Spleen (tissue), 11 donors: ENCODE data around the gene CEP112. TPM values are rescaled to one million over a fixed set of nuclear protein-coding genes. Genes with fewer than 3 reads are reported as not detected.

Source experiments
- DNase-seq: peaks from one replicate; pipeline ENCODE4 v3.0.0-alpha.2; 2020
- H3K27ac ChIP-seq, 8 donors: fragments of 200-600 bp; sonication (generic) in 7 of 8; 1 replicate in 4 of 8; 2 replicates in 4 of 8; pipeline versions ENCODE4 v1.5.0 to v1.8.0; 2016 to 2021; ENCODE audit warnings: inconsistent platforms in 4 of 8, mild to moderate bottlenecking in 4 of 8, moderate library complexity in 1 of 8
- H3K27me3 ChIP-seq, 7 donors: fragments of 200-600 bp; sonication (generic) in 6 of 7; replicated peaks in 1 of 7; 1 replicate in 4 of 7; 2 replicates in 3 of 7; pipeline versions ENCODE4 v1.5.0 to v1.8.0; 2016 to 2021; ENCODE audit warnings: inconsistent platforms in 3 of 7, mild to moderate bottlenecking in 1 of 7
- H3K36me3 ChIP-seq, 6 donors: fragments of 200-600 bp; sonication (generic) in 5 of 6; 1 replicate in 4 of 6; 2 replicates in 2 of 6; pipeline versions ENCODE4 v1.5.0 to v1.8.0; 2016 to 2021; ENCODE audit warnings: inconsistent platforms in 2 of 6
- H3K4me1 ChIP-seq, 6 donors: fragments of 200-600 bp; sonication (generic) in 5 of 6; 1 replicate in 3 of 6; 2 replicates in 3 of 6; pipeline versions ENCODE4 v1.5.0 to v1.8.0; 2016 to 2021; ENCODE audit warnings: inconsistent platforms in 3 of 6
- H3K4me3 ChIP-seq, 8 donors: fragments of 200-600 bp; sonication (generic) in 7 of 8; 1 replicate in 4 of 8; 2 replicates in 4 of 8; pipeline versions ENCODE4 v1.5.0 to v1.8.0; 2016 to 2021; ENCODE audit warnings: inconsistent platforms in 4 of 8, mild to moderate bottlenecking in 4 of 8, moderate library complexity in 2 of 8
- H3K9me3 ChIP-seq, 8 donors: fragments of 200-600 bp; sonication (generic) in 7 of 8; 1 replicate in 4 of 8; 2 replicates in 4 of 8; pipeline versions ENCODE4 v1.5.0 to v1.8.0; 2016 to 2021; ENCODE audit warnings: inconsistent platforms in 4 of 8
- CTCF ChIP-seq, 11 experiments: fragments of 200-600 bp in 7 of 11; fragments of 450-650 bp in 4 of 11; sonication (generic) in 4 of 11; IDR thresholded peaks in 8 of 11; conservative IDR thresholded peaks in 3 of 11; 1 replicate in 7 of 11; 2 replicates in 4 of 11; pipeline versions ENCODE4 v1.4.0 to v1.8.0; 2016 to 2021; ENCODE audit warnings: antibody characterized with exemption in 11 of 11, inconsistent platforms in 4 of 11, mild to moderate bottlenecking in 1 of 11
- POLR2A ChIP-seq, 3 donors: fragments of 450-650 bp; IDR thresholded peaks; one replicate each; pipeline ENCODE4 v1.5.1; 2017; ENCODE audit warnings: antibody characterized with exemption in 3 of 3, mild to moderate bottlenecking in 1 of 3
- POLR2AphosphoS5 ChIP-seq, 3 donors: sonication (generic); formaldehyde crosslinking; IDR thresholded peaks; one replicate each; pipeline ENCODE4 v1.5.1; 2017; ENCODE audit warnings: antibody characterized with exemption in 3 of 3
- WGBS, 5 donors: extraction: QIAGEN DNeasy Blood & Tissue Kit in 3 of 5; methylation state at CpG; one replicate each; pipeline versions ENCODE4 v1.1.5 to v1.1.7; 2013 to 2018; 5-methylcytosine and 5-hydroxymethylcytosine counted together
- intact Hi-C: fragments of 100-400 bp; cut with DNase I; formaldehyde crosslinking; loops from one replicate; pipeline ENCODE4 v1.15.0; 2023; ENCODE audit warnings: low total_unique reads
- polyA plus RNA-seq, 3 donors: library from polyadenylated mRNA; stranded (reverse); fragments of 200-250 nt; gene quantifications; one replicate each; pipeline ENCODE4 v1.2.1, GENCODE V29; 2013
- total RNA-seq, 7 donors: library from RNA; depleted of rRNA in 3 of 7; stranded (reverse); fragments of >200 nt in 3 of 7; fragmentation: NEBNext Ultra II Directional in 4 of 7; extraction: Animal tissue kit (Norgen Biotek cat#: 25700) in 4 of 7; gene quantifications; one replicate each; pipeline versions ENCODE4 v1.1.0 to v1.2.1, GENCODE V29; 2016 to 2021
- donor health status: healthy with polysubstance abuse.
- donor health status: DM: no; HTN: no; CAD: no; lungs with moderate emphysema.
- donor health status: DM: no; HTN: no; CAD: no.
- donor health status: Bipolar disorder and iron deficiency.
- donor health status: healthy.
- donor health status: DM: no; HTN: no; CAD: no.
- donor health status: DM: yes; HTN: yes; CAD: no.

CEP112 gene
- total and polyA plus RNA-seq, 10 donors = 3.1 to 31.0 (median 16.8) TPM

GRCh38 chr17:66143657-66144282 lies 48.2 kb downstream of the CEP112 start:
- no peaks in the 10 kb centered on the region for H3K36me3 ChIP-seq
- H3K27me3 ChIP-seq = no peaks in the 10 kb centered on the region
- no peak overlapping the region for H3K4me3 ChIP-seq
- H3K4me1 ChIP-seq = no peaks in the 10 kb centered on the region
- TF ChIP-seq POLR2A (IDR thresholded peaks at IDR 0.05) (no peak), CTCF (IDR thresholded peaks at IDR 0.05 in 8 of 11, conservative IDR thresholded peaks at IDR 0.05 in 3 of 11) (no peak), POLR2AphosphoS5 (IDR thresholded peaks at IDR 0.05) (no peak)
- H3K27ac ChIP-seq = no peak overlapping the region
- intact Hi-C loops = no loop called here
- no peaks in the 10 kb centered on the region for H3K9me3 ChIP-seq
- WGBS, 5 donors = 88 to 92% (median 89%) methylated on average over 2 of the region's 2 CpGs
- DNase-seq = no peak

- WGBS, 5 donors = 87 to 92% (median 89%) methylated on average over 7 of the region's 7 CpGs
- no peaks in the 10 kb centered on the region for H3K4me1 ChIP-seq
- H3K27ac ChIP-seq = no peak overlapping the region
- H3K4me3 ChIP-seq = no peak overlapping the region
- H3K36me3 ChIP-seq = no peaks in the 10 kb centered on the region
- TF ChIP-seq POLR2A (IDR thresholded peaks at IDR 0.05) = no peak
- TF ChIP-seq POLR2AphosphoS5 (IDR thresholded peaks at IDR 0.05) = no peak
- no peak for TF ChIP-seq CTCF (IDR thresholded peaks at IDR 0.05 in 8 of 11, conservative IDR thresholded peaks at IDR 0.05 in 3 of 11)
- H3K27me3 ChIP-seq = no peaks in the 10 kb centered on the region
- intact Hi-C loops = no loop called here
- DNase-seq = no peak
- H3K9me3 ChIP-seq = peaks cover 0 to 10% (median 3%) of the 10 kb centered on the region in 8 donors
Measured at GRCh38 chr17:66142428-66142827, 49.5 kb downstream of the CEP112 start.

- Histone ChIP-seq H3K4me3 (no peak overlapping the region), H3K9me3 (peaks cover 0 to 25% (median 6%) of the 10 kb centered on the region in 8 donors), H3K27me3 (no peaks in the 10 kb centered on the region), H3K36me3 (peaks cover 0 to 8% (median 0%) of the 10 kb centered on the region in 6 donors), H3K4me1 (no peaks in the 10 kb centered on the region), H3K27ac (no peak overlapping the region)
- TF ChIP-seq POLR2A (IDR thresholded peaks at IDR 0.05) (no peak), POLR2AphosphoS5 (IDR thresholded peaks at IDR 0.05) (no peak), CTCF (IDR thresholded peaks at IDR 0.05 in 8 of 11, conservative IDR thresholded peaks at IDR 0.05 in 3 of 11) (no peak)
- no peak for DNase-seq
- intact Hi-C loops = no loop called here
- WGBS, 5 donors = 61 to 76% (median 69%) methylated on average over 3 of the region's 3 CpGs
Measured at GRCh38 chr17:66138120-66138519, 53.8 kb downstream of the CEP112 start.

- TF ChIP-seq CTCF (IDR thresholded peaks at IDR 0.05 in 8 of 11, conservative IDR thresholded peaks at IDR 0.05 in 3 of 11) (no peak), POLR2AphosphoS5 (IDR thresholded peaks at IDR 0.05) (no peak)
Measured at GRCh38 chr17:66135896-66136295, 56.0 kb downstream of the CEP112 start.

More at GRCh38 chr17:66135896-66136295, 56.0 kb downstream of the CEP112 start:
- no peak overlapping the region for H3K27ac ChIP-seq
- no peaks in the 10 kb centered on the region for H3K4me1 ChIP-seq
- 89 to 98% (median 93%) methylated on average over 3 of the region's 3 CpGs for WGBS, 5 donors
- no peak overlapping the region for H3K4me3 ChIP-seq
- intact Hi-C loops = no loop called here
- H3K9me3 ChIP-seq = peaks cover 0 to 25% (median 6%) of the 10 kb centered on the region in 8 donors
- no peaks in the 10 kb centered on the region for H3K27me3 ChIP-seq
- H3K36me3 ChIP-seq = peaks cover 0 to 8% (median 0%) of the 10 kb centered on the region in 6 donors
- no peak for DNase-seq
